22Rv1 (cell line): ENCODE data around the gene DOCK9.

Source experiments
- ZFX ChIP-seq: fragments of 450-650 bp; IDR thresholded peaks from 2 replicates; pipeline ENCODE4 v1.6.1; 2017; ENCODE audit warnings: antibody characterized with exemption, borderline replicate concordance
- TF ChIP-seq, protein P1 (sequence below): fragments of 450-650 bp; IDR thresholded peaks from 2 replicates; pipeline ENCODE4 v1.5.1; 2017; ENCODE audit warnings: mild to moderate bottlenecking

DNA sequence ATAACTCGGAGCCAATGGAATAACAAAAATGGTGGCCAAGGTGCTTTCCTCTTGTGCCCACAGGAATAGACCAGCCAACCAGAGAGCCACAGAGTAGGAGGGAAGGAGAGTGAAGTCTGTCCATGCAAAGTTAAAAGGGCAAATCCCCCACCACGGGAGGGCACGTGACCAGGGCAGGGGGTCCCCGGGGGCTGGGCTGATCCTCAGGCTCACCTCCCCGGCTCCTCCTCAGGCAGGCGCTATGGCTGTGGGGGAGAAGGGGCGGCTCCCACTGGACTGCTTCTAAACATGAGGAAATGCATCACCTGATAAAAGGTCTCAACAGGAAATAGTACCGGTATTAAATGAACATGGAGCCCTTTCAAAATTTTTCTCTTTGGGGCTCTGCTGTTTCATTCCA is 152.2 kb downstream of the DOCK9 start:
- TF ChIP-seq, protein P1, sequence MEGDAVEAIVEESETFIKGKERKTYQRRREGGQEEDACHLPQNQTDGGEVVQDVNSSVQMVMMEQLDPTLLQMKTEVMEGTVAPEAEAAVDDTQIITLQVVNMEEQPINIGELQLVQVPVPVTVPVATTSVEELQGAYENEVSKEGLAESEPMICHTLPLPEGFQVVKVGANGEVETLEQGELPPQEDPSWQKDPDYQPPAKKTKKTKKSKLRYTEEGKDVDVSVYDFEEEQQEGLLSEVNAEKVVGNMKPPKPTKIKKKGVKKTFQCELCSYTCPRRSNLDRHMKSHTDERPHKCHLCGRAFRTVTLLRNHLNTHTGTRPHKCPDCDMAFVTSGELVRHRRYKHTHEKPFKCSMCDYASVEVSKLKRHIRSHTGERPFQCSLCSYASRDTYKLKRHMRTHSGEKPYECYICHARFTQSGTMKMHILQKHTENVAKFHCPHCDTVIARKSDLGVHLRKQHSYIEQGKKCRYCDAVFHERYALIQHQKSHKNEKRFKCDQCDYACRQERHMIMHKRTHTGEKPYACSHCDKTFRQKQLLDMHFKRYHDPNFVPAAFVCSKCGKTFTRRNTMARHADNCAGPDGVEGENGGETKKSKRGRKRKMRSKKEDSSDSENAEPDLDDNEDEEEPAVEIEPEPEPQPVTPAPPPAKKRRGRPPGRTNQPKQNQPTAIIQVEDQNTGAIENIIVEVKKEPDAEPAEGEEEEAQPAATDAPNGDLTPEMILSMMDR: no peak
- TF ChIP-seq ZFX: no peak
